ENCODE data around the gene ENPP3. TPM values are rescaled to one million over a fixed set of nuclear protein-coding genes. Genes with fewer than 3 reads are reported as not detected.
"Not testable (repeated sequence)": the region's sequence is repeated elsewhere in the genome, so short reads cannot be mapped to it uniquely, and the experiment has no call there.

ENPP3 gene
- total RNA-seq, 2 experiments from 2014 or later: 0.22 to 0.34 TPM

GRCh38 chr6:131693384-131693783 is 56.3 kb downstream of the ENPP3 start:
- no peaks in the 10 kb centered on the region for H3K27me3 Mint-ChIP-seq
- ChIA-PET CTCF (no interaction called here), POLR2A (no interaction called here)
- DNase-seq (no peak), ATAC-seq (ENCODE audit: poor library complexity) (no peak)
- H3K9me3 ChIP-seq (ENCODE audit: control insufficient read depth in 1 of 2, insufficient read depth in 1 of 2, low read length in 2 of 2): no peaks in the 10 kb centered on the region
- no peak for TF ChIP-seq CTCF (IDR thresholded peaks at IDR 0.05)
- no peak overlapping the region for H3K27ac Mint-ChIP-seq
- H3K4me3 Mint-ChIP-seq: no peak overlapping the region
- H3K36me3 ChIP-seq (ENCODE audit: insufficient read depth, low read length): no peaks in the 10 kb centered on the region
- H3K4me1 Mint-ChIP-seq (ENCODE audit: low read depth): no peaks in the 10 kb centered on the region
- H3K27ac ChIP-seq (ENCODE audit: low read depth in 1 of 2, low read length in 2 of 2): no peak overlapping the region
- H3K4me3 ChIP-seq (ENCODE audit: low read length): no peak overlapping the region
- H3K27me3 ChIP-seq (ENCODE audit: control insufficient read depth in 1 of 2, insufficient read depth in 2 of 2, low read length in 2 of 2): no peaks in the 10 kb centered on the region
- H3K36me3 Mint-ChIP-seq (ENCODE audit: low read depth): no peaks in the 10 kb centered on the region
- no peaks in the 10 kb centered on the region for H3K9me3 Mint-ChIP-seq
- no peaks in the 10 kb centered on the region for H3K4me1 ChIP-seq (ENCODE audit: insufficient read depth, low read length)
- intact Hi-C loops (cut with DNase I, micrococcal nuclease): loop anchor here in 1 of 2 experiments (10.0 kb wide), 1 partner anchor 221 kb away; no protein-coding TSS in a partner anchor

GRCh38 chr6:131694832-131695426 is 57.8 kb downstream of the ENPP3 start:
- no peaks in the 10 kb centered on the region for H3K36me3 ChIP-seq (ENCODE audit: insufficient read depth, low read length)
- H3K27ac ChIP-seq (ENCODE audit: low read depth in 1 of 2, low read length in 2 of 2): no peak overlapping the region
- ChIA-PET POLR2A (no interaction called here), CTCF (no interaction called here)
- no peaks in the 10 kb centered on the region for H3K36me3 Mint-ChIP-seq (ENCODE audit: low read depth)
- intact Hi-C loops (cut with DNase I, micrococcal nuclease): loop anchor here (5.0 to 10.0 kb wide), 2 partner anchors 212 to 220 kb away; no protein-coding TSS in a partner anchor
- no peaks in the 10 kb centered on the region for H3K4me1 ChIP-seq (ENCODE audit: insufficient read depth, low read length)
- no peak overlapping the region for H3K27ac Mint-ChIP-seq
- H3K9me3 Mint-ChIP-seq: no peaks in the 10 kb centered on the region
- H3K4me1 Mint-ChIP-seq (ENCODE audit: low read depth): no peaks in the 10 kb centered on the region
- no peak overlapping the region for H3K4me3 ChIP-seq (ENCODE audit: low read length)
- TF ChIP-seq CTCF (IDR thresholded peaks at IDR 0.05): no peak
- H3K9me3 ChIP-seq (ENCODE audit: control insufficient read depth in 1 of 2, insufficient read depth in 1 of 2, low read length in 2 of 2): no peaks in the 10 kb centered on the region
- H3K27me3 Mint-ChIP-seq: no peaks in the 10 kb centered on the region
- no peak overlapping the region for H3K4me3 Mint-ChIP-seq
- no peaks in the 10 kb centered on the region for H3K27me3 ChIP-seq (ENCODE audit: control insufficient read depth in 1 of 2, insufficient read depth in 2 of 2, low read length in 2 of 2)
- ATAC-seq (ENCODE audit: poor library complexity) (no peak), DNase-seq (peak in 4 of 14 experiments; percentile 9 to 37 (median 32))

DNA sequence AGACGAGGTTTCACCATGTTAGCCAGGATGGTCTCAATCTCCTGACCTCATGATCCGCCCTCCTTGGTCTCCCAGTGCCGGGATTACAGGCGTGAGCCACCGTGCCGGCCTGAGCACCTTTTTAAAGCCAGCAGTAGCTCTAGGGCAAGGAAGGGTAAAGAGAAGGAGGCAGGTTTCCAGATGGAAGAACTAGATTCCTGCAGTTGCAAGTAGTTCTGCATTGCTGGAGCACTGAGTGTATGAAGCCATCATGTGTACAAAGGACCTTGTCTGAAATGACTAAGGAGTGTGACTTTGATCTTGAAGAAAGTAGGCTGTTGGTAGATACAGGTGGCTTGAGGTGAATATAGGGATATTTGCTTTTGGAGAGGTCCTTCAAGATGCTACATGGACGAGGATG is 59.9 kb downstream of the ENPP3 start:
- ChIA-PET POLR2A (no interaction called here), CTCF (no interaction called here)
- DNase-seq (no peak), ATAC-seq (ENCODE audit: poor library complexity) (no peak)
- H3K4me1 Mint-ChIP-seq (ENCODE audit: low read depth): no peaks in the 10 kb centered on the region
- Histone ChIP-seq H3K27me3 (ENCODE audit: control insufficient read depth in 1 of 2, insufficient read depth in 2 of 2, low read length in 2 of 2) (no peaks in the 10 kb centered on the region), H3K36me3 (ENCODE audit: insufficient read depth, low read length) (no peaks in the 10 kb centered on the region), H3K4me1 (ENCODE audit: insufficient read depth, low read length) (no peaks in the 10 kb centered on the region), H3K4me3 (ENCODE audit: low read length) (no peak overlapping the region), H3K27ac (ENCODE audit: low read depth in 1 of 2, low read length in 2 of 2) (no peak overlapping the region), H3K9me3 (ENCODE audit: control insufficient read depth in 1 of 2, insufficient read depth in 1 of 2, low read length in 2 of 2) (no peaks in the 10 kb centered on the region)
- no peaks in the 10 kb centered on the region for H3K27me3 Mint-ChIP-seq
- H3K9me3 Mint-ChIP-seq: no peaks in the 10 kb centered on the region
- H3K36me3 Mint-ChIP-seq (ENCODE audit: low read depth): no peaks in the 10 kb centered on the region
- H3K4me3 Mint-ChIP-seq: no peak overlapping the region
- TF ChIP-seq CTCF (IDR thresholded peaks at IDR 0.05): no peak
- intact Hi-C loops (cut with DNase I, micrococcal nuclease): loop anchor here (5.0 to 10.0 kb wide), 2 partner anchors 210 to 218 kb away; no protein-coding TSS in a partner anchor
- H3K27ac Mint-ChIP-seq: no peak overlapping the region

DNA sequence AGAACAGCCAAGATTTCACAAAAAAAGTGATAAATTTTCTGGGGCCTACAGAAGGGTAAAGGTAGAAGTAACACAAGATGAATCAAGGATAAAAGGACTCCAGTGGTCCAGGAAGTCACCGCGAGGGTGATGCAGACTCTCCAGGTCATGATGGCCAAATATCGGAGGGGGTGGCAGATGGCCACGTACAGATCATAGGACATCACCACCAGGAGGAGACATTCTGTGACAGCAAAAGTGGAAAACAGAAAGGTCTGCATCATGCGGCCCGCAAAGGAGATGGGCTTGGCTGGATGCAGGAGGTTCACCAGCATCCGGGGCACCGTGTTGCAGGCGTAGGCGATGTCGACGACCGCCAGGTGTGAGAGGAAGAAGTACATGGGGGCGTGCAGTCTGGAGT is 63.7 kb downstream of the ENPP3 start:
- ATAC-seq (ENCODE audit: poor library complexity); H3K4me3 ChIP-seq (ENCODE audit: low read length); H3K9me3 ChIP-seq (ENCODE audit: control insufficient read depth in 1 of 2, insufficient read depth in 1 of 2, low read length in 2 of 2); H3K4me1 Mint-ChIP-seq (ENCODE audit: low read depth); H3K27me3 ChIP-seq (ENCODE audit: control insufficient read depth in 1 of 2, insufficient read depth in 2 of 2, low read length in 2 of 2); H3K36me3 ChIP-seq (ENCODE audit: insufficient read depth, low read length); CTCF ChIA-PET; H3K4me1 ChIP-seq (ENCODE audit: insufficient read depth, low read length); H3K27ac ChIP-seq (ENCODE audit: low read depth in 1 of 2, low read length in 2 of 2); POLR2A ChIA-PET; intact Hi-C loops (cut with DNase I, micrococcal nuclease); H3K27me3 Mint-ChIP-seq; DNase-seq; H3K4me3 Mint-ChIP-seq; H3K9me3 Mint-ChIP-seq; H3K36me3 Mint-ChIP-seq (ENCODE audit: low read depth); H3K27ac Mint-ChIP-seq: not testable (repeated sequence)

DNA sequence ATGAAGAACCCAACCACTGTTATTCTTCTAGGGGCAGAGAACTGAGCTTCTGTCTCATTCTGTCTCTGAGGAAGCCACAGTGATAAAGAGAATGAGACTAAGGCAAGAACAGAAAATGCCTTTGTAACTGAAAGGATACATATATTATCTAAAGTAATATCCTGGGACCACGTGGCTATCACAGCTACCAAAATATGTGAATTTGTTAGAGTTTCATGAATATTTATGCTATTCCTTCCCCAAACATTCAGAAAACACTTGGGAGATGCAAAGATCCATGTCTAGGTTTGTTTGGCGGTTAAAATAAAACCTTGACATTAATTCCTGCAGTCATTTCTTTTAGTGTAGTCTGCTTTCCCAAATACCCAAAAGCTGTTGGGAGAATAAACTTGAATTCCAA is 66.8 kb downstream of the ENPP3 start:
- H3K4me1 ChIP-seq (ENCODE audit: insufficient read depth, low read length); POLR2A ChIA-PET; H3K27ac ChIP-seq (ENCODE audit: low read depth in 1 of 2, low read length in 2 of 2); H3K4me3 Mint-ChIP-seq; H3K36me3 ChIP-seq (ENCODE audit: insufficient read depth, low read length); H3K27me3 ChIP-seq (ENCODE audit: control insufficient read depth in 1 of 2, insufficient read depth in 2 of 2, low read length in 2 of 2); H3K9me3 Mint-ChIP-seq; H3K36me3 Mint-ChIP-seq (ENCODE audit: low read depth); H3K27me3 Mint-ChIP-seq; H3K4me1 Mint-ChIP-seq (ENCODE audit: low read depth); H3K27ac Mint-ChIP-seq; ATAC-seq (ENCODE audit: poor library complexity); DNase-seq; H3K9me3 ChIP-seq (ENCODE audit: control insufficient read depth in 1 of 2, insufficient read depth in 1 of 2, low read length in 2 of 2); CTCF ChIA-PET; intact Hi-C loops (cut with DNase I, micrococcal nuclease); H3K4me3 ChIP-seq (ENCODE audit: low read length): not testable (repeated sequence)

All from CD4-positive, alpha-beta T cell (primary cell).